Measurements from ENCODE around the gene KRR1.
"Not testable (repeated sequence)": the region's sequence is repeated elsewhere in the genome, so short reads cannot be mapped to it uniquely, and the experiment has no call there.

Gene KRR1

DNA sequence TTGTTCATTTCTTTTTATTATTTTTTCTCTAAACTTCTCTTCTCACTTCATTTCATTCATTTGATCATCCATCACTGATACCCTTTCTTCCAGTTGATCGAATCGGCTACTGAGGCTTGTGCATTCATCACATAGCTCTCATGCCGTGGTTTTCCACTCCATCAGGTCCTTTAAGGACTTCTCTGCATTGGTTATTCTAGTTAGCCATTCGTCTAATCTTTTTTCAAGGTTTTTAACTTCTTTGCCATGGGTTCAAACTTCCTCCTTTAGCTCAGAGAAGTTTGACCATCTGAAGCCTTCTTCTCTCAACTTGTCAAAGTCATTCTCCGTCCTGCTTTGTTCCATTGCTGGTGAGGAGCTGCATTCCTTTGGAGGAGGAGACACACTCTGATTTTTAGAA is 10.7 kb upstream of the KRR1 start:
- not testable (repeated sequence) for DNase-seq

DNA sequence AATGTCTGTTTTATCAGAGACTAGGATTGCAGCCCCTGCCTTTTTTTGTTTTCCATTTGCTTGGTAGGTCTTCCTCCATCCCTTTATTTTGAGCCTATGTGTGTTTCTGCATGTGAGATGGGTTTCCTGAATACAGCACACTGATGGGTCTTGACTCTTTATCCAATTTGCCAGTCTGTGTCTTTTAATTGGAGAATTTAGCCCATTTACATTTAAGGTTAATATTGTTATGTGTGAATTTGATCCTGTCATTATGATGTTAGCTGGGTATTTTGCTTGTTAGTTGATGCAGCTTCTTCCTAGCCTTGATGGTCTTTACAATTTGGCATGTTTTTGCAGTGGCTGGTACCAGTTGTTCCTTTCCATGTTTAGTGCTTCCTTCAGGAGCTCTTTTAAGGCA is 9.8 kb upstream of the KRR1 start:
- DNase-seq: not testable (repeated sequence)

GRCh38 chr12:75509621-75510020 is 1.8 kb downstream of the KRR1 start:
- no peak for DNase-seq

DNA sequence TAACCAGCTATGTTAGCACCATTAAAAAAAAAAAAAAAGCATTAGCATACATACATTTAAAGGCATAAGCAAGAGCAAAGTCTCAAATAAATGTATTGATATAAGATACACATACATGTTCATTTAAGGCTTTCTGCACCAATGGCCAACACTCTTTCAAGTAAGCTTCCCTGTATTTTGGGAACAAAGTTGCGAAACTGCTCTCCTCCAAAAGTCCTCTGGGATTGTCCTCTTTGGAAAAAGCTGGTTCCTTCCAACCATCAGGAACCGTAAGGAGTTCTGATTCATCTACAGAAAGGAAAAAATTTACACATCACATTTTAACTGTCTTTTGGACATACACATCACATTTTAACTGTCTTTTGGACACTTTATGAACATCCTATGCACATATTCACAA is 3.2 kb downstream of the KRR1 start:
- DNase-seq: no peak

DNA sequence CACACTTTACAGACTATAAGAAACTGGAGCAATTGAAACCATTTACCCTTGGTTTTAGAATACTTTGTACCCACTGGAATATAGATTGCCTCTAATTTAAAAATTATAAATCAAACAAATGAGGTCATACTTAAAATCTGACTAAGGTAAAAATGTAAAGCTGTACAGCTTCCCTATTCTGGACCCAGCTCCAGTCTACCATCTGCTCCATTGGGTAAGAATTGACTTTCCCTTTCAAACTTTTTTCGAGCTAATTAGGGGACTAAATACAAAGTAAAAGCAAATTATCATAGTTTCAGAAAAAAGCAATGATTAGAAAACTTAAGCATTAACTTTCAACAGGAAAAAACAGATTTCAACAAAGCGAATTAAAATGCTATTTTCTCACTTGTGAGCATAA is 4.3 kb downstream of the KRR1 start:
- no peak for DNase-seq

GRCh38 chr12:75505706-75506312 is 5.6 kb downstream of the KRR1 start:
- DNase-seq: no peak

DNA sequence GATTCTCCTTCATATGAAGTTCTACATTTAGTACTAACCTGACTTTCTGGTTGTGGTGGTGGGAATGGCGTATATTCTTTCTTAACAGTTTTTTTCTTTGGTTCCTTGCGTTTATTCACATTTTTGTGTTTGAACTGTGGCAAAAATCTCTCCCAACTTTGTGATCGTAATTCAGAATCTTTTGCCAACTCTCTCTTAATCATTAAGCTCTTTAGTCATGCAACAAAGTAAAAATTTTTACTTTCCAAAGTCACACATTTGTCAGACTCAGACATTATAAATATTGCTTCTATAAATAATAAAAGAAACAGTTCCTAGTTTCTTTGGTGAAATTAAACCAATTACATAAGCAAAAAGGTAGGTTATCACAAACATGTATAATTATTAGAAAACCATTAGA is 7.5 kb downstream of the KRR1 start:
- no peak for DNase-seq

DNA sequence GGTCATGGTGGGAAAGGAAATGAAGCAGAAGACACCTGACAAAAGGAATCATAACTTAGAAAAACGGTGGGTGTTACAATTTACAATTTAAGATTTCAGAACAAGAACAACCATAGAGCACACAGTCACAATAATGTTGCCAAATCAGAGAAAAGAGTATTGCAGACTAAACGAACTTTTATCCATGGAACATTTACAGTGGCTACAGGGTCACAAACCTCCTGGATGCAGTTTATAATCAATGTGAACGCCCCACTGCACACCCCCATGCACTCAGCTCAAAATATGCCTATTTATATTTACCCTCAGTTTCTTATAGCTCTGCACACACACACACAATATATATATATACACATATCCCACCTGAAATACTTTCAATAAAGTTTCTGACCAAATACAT is 8.0 kb downstream of the KRR1 start:
- no peak for DNase-seq

DNA sequence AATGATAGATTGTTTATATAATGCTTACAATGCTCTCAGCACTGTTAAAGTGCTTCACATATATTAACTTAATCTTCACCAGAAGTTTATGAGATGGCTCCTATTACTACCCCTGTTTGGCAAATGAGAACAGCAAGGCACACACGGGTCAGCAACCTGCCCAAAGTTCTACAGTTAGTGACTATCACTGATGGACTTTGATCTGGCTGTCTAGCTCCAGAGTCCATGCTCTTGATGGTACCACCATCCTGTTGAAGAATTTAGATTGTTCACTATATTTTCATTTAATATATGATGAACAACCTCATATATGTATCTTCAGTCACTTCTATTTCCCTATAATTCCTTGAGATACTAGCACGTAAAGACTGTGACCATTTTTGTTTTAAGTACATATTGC is 20.2 kb downstream of the KRR1 start:
- DNase-seq: no peak

GRCh38 chr12:75489613-75490210 is 21.7 kb downstream of the KRR1 start:
- peak in 1 of 2 experiments; percentile 34 for DNase-seq

DNA sequence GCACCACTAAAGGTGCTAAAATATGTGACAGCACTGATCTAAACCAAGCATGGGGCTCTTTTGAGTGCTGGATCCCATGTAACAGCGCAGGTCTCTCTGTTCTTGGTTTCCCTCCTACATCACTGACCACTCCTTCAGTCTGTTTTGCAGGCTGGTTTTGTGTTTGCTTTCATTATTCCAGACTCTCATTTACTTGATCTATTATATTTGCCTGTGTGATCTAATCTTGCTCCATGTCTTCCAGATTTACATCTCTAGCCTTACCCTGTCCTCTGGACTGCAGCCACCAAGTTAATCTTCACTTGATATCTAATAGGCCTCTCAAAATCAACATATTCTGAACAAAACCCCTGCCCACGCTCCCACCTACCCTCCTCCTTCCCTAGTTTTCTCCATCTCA is 22.2 kb downstream of the KRR1 start:
- DNase-seq: no peak

DNA sequence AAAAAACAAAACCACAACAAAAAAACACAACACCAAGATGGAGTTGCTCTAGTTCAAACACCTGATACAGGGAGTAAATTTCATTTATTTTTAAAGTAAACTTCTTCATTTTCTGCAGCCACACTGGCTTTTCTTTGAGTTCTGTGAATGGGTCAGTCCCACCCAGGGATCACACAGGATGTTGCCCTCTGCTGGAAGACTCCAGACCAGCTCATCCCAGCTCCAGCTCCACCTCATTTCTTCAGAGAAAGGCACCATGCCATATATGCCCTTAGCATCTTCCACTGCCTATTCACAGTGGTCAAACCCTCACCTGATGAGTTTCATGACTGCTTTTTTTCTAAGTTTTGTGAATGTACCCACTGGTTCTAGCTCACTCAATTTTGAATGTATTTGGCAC is 22.9 kb downstream of the KRR1 start:
- no peak for DNase-seq

DNA sequence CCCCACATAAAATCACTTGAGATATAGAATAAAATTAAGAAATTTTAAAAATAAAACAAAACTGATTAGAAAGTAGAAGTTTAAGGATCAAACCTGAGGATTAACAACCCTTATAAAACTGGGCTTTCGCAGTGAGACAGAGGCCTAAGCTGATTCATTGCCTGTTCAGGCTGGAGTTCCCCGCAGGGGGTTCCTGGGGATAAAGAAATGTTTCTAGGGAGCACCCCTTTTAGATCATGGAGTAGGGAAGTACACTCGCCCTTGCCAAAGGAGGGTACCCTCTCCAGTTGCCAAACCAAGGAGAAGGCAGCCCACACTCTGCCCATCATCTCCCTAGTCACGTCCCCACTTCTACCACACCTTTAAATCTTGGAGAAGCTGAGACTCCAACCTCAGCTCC is 24.1 kb downstream of the KRR1 start:
- DNase-seq: no peak

DNA sequence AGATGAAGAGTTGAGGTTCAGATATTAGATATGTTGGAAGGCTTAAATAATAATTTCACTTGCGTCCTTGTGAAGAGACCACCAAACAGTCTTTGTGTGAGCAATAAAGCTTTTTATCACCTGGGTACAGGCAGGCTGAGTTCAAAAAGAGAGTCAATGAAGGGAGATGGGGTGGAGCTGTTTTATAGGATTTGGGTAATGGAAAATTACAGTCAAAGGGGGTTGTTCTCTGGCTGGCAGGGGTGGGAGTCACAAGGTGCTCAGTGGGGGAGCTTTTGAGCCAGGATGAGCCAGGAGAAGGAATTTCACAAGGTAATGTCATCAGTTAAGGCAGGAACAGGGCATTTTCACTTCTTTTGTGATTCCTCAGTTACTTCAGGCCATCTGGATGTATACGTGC is 27.0 kb downstream of the KRR1 start:
- DNase-seq: not testable (repeated sequence)

GRCh38 chr12:75483431-75483830 is 28.0 kb downstream of the KRR1 start:
- no peak for DNase-seq

- DNase-seq: no peak
Measured at GRCh38 chr12:75482646-75483045, 28.8 kb downstream of the KRR1 start.

DNA sequence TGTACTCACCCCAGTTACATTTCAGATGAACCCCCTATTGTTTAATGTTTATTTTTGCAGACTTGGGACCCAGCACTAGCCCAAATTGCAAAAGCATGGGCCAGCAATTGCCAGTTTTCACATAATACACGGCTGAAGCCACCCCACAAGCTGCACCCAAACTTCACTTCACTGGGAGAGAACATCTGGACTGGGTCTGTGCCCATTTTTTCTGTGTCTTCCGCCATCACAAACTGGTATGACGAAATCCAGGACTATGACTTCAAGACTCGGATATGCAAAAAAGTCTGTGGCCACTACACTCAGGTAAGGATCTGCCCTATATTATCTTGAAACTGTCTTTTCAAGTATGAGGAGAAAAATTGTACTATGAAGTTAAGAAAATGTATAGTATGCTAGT is 29.6 kb downstream of the KRR1 start:
- DNase-seq: no peak

DNA sequence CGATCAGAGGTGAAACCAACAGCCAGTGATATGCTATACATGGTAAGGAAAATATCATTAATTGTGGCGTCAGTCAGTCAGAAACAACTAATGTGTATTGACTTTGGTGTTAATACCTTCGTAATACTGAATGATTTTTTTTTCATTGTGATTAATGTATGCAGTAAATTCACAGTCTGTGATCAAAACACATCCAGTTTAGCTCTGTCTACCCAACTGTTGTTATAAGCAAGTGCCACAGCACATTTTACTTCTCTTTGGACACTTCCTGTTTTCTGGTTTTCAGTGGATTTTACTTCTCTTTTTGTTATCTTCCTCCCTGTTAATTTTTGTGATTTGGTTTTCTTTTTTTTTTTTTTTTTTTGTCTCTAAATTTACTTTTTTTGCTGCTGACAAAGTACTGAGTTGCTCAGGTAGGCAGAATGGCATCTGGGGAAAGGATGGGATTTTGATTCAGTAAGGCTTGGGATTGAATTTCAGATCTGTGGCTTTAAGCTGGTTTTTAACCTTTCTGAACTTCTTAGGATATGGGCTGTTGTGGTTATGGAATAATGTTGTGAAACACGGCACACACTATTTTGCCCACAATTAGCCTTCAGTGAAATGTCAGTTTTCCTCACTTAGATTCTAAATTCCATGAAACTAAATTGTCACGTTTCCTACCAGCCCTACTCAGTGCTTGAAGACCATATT is 30.2 kb downstream of the KRR1 start:
- DNase-seq: no peak

- peak; percentile 73 to 79 for DNase-seq
Measured at GRCh38 chr12:75480469-75480949, 30.9 kb downstream of the KRR1 start, which contains the start of gene GLIPR1. Gene GLIPR1, plus strand, starts transcription at chr12:75480755. Its CDS starts 126 bp downstream, at chr12:75480881.

GRCh38 chr12:75479963-75480461 is 31.4 kb downstream of the KRR1 start:
- no peak for DNase-seq

- DNase-seq: no peak
Measured at GRCh38 chr12:75478116-75478794, 33.2 kb downstream of the KRR1 start.

GRCh38 chr12:75477137-75477536 is 34.3 kb downstream of the KRR1 start:
- DNase-seq: no peak

- DNase-seq: peak; percentile 40 to 65
Measured at GRCh38 chr12:75476071-75476470, 35.3 kb downstream of the KRR1 start.

Measured in activated CD4-positive, alpha-beta T cell treated with anti-CD3 and anti-CD28 coated beads, Interleukin-2, amount 50 U/mL, for 48 hours (primary cell).